ENCODE measurements around the gene PANK2.

GRCh38 chr20:3935295-3935955 lies 46.2 kb downstream of the PANK2 start:
- no peak for TF ChIP-seq EZH2 (IDR thresholded peaks at IDR 0.05; ENCODE audit: low read length, missing control alignments)
- TF ChIP-seq, protein P1, sequence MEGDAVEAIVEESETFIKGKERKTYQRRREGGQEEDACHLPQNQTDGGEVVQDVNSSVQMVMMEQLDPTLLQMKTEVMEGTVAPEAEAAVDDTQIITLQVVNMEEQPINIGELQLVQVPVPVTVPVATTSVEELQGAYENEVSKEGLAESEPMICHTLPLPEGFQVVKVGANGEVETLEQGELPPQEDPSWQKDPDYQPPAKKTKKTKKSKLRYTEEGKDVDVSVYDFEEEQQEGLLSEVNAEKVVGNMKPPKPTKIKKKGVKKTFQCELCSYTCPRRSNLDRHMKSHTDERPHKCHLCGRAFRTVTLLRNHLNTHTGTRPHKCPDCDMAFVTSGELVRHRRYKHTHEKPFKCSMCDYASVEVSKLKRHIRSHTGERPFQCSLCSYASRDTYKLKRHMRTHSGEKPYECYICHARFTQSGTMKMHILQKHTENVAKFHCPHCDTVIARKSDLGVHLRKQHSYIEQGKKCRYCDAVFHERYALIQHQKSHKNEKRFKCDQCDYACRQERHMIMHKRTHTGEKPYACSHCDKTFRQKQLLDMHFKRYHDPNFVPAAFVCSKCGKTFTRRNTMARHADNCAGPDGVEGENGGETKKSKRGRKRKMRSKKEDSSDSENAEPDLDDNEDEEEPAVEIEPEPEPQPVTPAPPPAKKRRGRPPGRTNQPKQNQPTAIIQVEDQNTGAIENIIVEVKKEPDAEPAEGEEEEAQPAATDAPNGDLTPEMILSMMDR (conservative IDR thresholded peaks at IDR 0.05 in 1 of 2, IDR thresholded peaks at IDR 0.05 in 1 of 2; ENCODE audit: low read depth in 1 of 2, low read length in 2 of 2), result no peak
